Measurements from ENCODE around the gene GALNT10.

Gene GALNT10

GRCh38 chr5:154268073-154268472 is 77.5 kb downstream of the GALNT10 start:
- no peak for DNase-seq (ENCODE audit: low read depth)

- no peak for DNase-seq (ENCODE audit: low read depth)
These were observed 78.9 kb downstream of the GALNT10 start for GRCh38 chr5:154269414-154269813.

- no peak for DNase-seq (ENCODE audit: low read depth)
These were observed 80.9 kb downstream of the GALNT10 start for GRCh38 chr5:154271466-154271865.

- DNase-seq (ENCODE audit: low read depth) = no peak
These were observed 81.5 kb downstream of the GALNT10 start for GRCh38 chr5:154271936-154272514.

- DNase-seq (ENCODE audit: low read depth) = no peak
These were observed 82.6 kb downstream of the GALNT10 start for GRCh38 chr5:154273028-154273617.

- DNase-seq (ENCODE audit: low read depth) = no peak
These were observed 83.7 kb downstream of the GALNT10 start for GRCh38 chr5:154273963-154274827.

- DNase-seq (ENCODE audit: low read depth) = no peak
These were observed 84.3 kb downstream of the GALNT10 start for GRCh38 chr5:154274828-154275185.

GRCh38 chr5:154275566-154275965 is 85.0 kb downstream of the GALNT10 start:
- no peak for DNase-seq (ENCODE audit: low read depth)

- no peak for DNase-seq (ENCODE audit: low read depth)
These were observed 85.9 kb downstream of the GALNT10 start for GRCh38 chr5:154276261-154276972.

GRCh38 chr5:154276973-154277331 is 86.4 kb downstream of the GALNT10 start:
- no peak for DNase-seq (ENCODE audit: low read depth)

GRCh38 chr5:154277499-154277898 is 87.0 kb downstream of the GALNT10 start:
- DNase-seq (ENCODE audit: low read depth) = no peak

- DNase-seq (ENCODE audit: low read depth) = no peak
These were observed 87.7 kb downstream of the GALNT10 start for GRCh38 chr5:154278186-154278585.

- DNase-seq (ENCODE audit: low read depth) = no peak
These were observed 88.4 kb downstream of the GALNT10 start for GRCh38 chr5:154278908-154279307.

GRCh38 chr5:154284433-154284832 is 93.9 kb downstream of the GALNT10 start:
- no peak for DNase-seq (ENCODE audit: low read depth)

- no peak for DNase-seq (ENCODE audit: low read depth)
These were observed 95.3 kb downstream of the GALNT10 start for GRCh38 chr5:154285661-154286408.

GRCh38 chr5:154286557-154286956 is 96.0 kb downstream of the GALNT10 start:
- DNase-seq (ENCODE audit: low read depth) = no peak

- no peak for DNase-seq (ENCODE audit: low read depth)
These were observed 96.6 kb downstream of the GALNT10 start for GRCh38 chr5:154287136-154287535.

GRCh38 chr5:154288145-154288544 is 97.6 kb downstream of the GALNT10 start:
- no peak for DNase-seq (ENCODE audit: low read depth)

GRCh38 chr5:154291917-154292316 is 101.4 kb downstream of the GALNT10 start:
- no peak for DNase-seq (ENCODE audit: low read depth)

GRCh38 chr5:154293219-154293618 is 102.7 kb downstream of the GALNT10 start:
- DNase-seq (ENCODE audit: low read depth) = no peak

GRCh38 chr5:154295551-154295950 is 105.0 kb downstream of the GALNT10 start:
- DNase-seq (ENCODE audit: low read depth) = no peak
